MM.1S (cell line): ENCODE data around the gene LARGE1.

Experiments used
- EZH2phosphoT487 ChIP-seq: fragments of 300-600 bp; sonication (generic); IDR thresholded peaks from 2 replicates; pipeline ENCODE4 v1.6.1; 2018; ENCODE audit warnings: antibody characterized with exemption, low read length
- TF ChIP-seq, protein P1 (sequence below): fragments of 300-600 bp; sonication (generic); IDR thresholded peaks from 2 replicates; pipeline ENCODE4 v1.5.1; 2016; ENCODE audit warnings: antibody characterized with exemption, low read length, mixed read lengths

DNA sequence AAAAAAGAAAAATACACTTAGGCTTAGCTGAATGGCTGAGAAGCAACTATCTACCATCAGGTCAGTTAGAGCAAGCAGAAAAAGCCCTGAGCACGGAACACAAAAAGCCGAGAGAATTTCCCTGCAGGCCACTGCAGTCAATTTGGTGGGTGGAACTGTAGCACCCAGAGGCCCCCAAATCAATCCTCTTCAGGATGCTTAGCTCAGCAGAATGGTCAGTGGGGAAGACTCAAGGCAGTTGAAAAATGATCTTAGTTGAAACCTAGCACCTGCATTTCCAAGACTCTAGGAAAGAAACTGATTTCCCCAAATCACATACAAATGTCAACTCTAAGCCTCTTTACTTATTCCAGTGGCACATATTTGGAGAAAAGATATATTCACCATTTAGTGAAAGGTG is 534.7 kb downstream of the LARGE1 start:
- TF ChIP-seq, protein P1, sequence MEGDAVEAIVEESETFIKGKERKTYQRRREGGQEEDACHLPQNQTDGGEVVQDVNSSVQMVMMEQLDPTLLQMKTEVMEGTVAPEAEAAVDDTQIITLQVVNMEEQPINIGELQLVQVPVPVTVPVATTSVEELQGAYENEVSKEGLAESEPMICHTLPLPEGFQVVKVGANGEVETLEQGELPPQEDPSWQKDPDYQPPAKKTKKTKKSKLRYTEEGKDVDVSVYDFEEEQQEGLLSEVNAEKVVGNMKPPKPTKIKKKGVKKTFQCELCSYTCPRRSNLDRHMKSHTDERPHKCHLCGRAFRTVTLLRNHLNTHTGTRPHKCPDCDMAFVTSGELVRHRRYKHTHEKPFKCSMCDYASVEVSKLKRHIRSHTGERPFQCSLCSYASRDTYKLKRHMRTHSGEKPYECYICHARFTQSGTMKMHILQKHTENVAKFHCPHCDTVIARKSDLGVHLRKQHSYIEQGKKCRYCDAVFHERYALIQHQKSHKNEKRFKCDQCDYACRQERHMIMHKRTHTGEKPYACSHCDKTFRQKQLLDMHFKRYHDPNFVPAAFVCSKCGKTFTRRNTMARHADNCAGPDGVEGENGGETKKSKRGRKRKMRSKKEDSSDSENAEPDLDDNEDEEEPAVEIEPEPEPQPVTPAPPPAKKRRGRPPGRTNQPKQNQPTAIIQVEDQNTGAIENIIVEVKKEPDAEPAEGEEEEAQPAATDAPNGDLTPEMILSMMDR: no peak
- TF ChIP-seq EZH2phosphoT487: no peak
